ENCODE results near the gene SLC27A1. TPM values are rescaled to one million over a fixed set of nuclear protein-coding genes. Genes with fewer than 3 reads are reported as not detected.

The SLC27A1 gene
- total and polyA plus RNA-seq, 2 experiments from 2014 or later: 3.5 to 11.6 TPM

GRCh38 chr19:17460372-17461230 lies 9.7 kb upstream of the SLC27A1 start, which contains the start of gene NXNL1:
TSS of gene NXNL1 (minus strand) at chr19:17460926. CDS start at chr19:17460869, 57 bp downstream.
- no peak for ATAC-seq

DNA sequence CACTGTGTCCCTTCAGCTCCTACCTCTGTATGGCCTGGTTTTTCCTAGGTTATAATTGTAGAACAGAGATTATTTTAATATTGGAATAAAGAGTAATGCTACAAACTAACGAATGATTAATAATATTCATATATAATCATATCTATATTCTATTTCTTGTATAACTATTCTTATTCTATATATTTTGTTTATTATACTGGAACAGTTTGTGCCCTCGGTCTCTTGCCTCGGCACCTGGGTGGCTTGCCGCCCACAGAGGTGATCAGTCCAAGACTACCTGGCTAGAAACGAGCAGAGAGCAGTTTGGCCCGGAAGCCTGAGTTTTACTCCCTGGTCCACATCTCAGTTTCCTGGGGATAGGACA lies 3.9 kb upstream of the SLC27A1 start:
- Mint-ChIP-seq H3K4me1 (peaks cover 20% of the 10 kb centered on the region), H3K36me3 (ENCODE audit: low read depth) (no peaks in the 10 kb centered on the region; the same call in 2 of the 3 replicates), H3K27me3 (ENCODE audit: insufficient read depth, low read depth, poor library complexity) (peaks cover 12% of the 10 kb centered on the region), H3K9me3 (no peaks in the 10 kb centered on the region), H3K27ac (no peak overlapping the region), H3K4me3 (no peak overlapping the region)
- Histone ChIP-seq H3K27ac (ENCODE audit: low read depth) (no peak overlapping the region), H3K79me2 (replicated peaks; ENCODE audit: insufficient read depth) (no peaks in the 10 kb centered on the region), H3F3A (replicated peaks; ENCODE audit: low read depth) (0 out of 2 replicates have a peak, but pooled peaks cover 6% of the 10 kb centered on the region), H2AFZ (no peak overlapping the region), H3K36me3 (ENCODE audit: insufficient read depth) (no peaks in the 10 kb centered on the region), H3K27me3 (ENCODE audit: insufficient read depth) (peaks cover 20% of the 10 kb centered on the region), H3K4me3 (no peak overlapping the region), H3K4me2 (no peak overlapping the region), H3K4me1 (ENCODE audit: insufficient read depth) (peaks cover 12% of the 10 kb centered on the region), H4K20me1 (replicated peaks; ENCODE audit: insufficient read depth) (no peaks in the 10 kb centered on the region), H3K9me2 (ENCODE audit: insufficient read depth) (no peaks in the 10 kb centered on the region)
- DNase-seq (ENCODE audit: low spot score): no peak
- TF ChIP-seq EZH2phosphoT487 (IDR thresholded peaks at IDR 0.05; ENCODE audit: unreplicated experiment): no peak
- TF ChIP-seq, protein P1, sequence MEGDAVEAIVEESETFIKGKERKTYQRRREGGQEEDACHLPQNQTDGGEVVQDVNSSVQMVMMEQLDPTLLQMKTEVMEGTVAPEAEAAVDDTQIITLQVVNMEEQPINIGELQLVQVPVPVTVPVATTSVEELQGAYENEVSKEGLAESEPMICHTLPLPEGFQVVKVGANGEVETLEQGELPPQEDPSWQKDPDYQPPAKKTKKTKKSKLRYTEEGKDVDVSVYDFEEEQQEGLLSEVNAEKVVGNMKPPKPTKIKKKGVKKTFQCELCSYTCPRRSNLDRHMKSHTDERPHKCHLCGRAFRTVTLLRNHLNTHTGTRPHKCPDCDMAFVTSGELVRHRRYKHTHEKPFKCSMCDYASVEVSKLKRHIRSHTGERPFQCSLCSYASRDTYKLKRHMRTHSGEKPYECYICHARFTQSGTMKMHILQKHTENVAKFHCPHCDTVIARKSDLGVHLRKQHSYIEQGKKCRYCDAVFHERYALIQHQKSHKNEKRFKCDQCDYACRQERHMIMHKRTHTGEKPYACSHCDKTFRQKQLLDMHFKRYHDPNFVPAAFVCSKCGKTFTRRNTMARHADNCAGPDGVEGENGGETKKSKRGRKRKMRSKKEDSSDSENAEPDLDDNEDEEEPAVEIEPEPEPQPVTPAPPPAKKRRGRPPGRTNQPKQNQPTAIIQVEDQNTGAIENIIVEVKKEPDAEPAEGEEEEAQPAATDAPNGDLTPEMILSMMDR (conservative IDR thresholded peaks at IDR 0.05; ENCODE audit: low read depth in 2 of 2): no peak
- no peak for TF ChIP-seq EZH2 (IDR thresholded peaks at IDR 0.05; ENCODE audit: low read depth, unreplicated experiment)
- no peak for TF ChIP-seq CREB1 (CRISPR knock-in tag; IDR thresholded peaks at IDR 0.05; ENCODE audit: low read depth)
- no peak for TF ChIP-seq ZNF114 (CRISPR knock-in tag; IDR thresholded peaks at IDR 0.05)
- no peak for TF ChIP-seq STAT1 (IDR thresholded peaks at IDR 0.05; ENCODE audit: unreplicated experiment)
- ATAC-seq: no peak

More at GRCh38 chr19:17460372-17461230, 9.7 kb upstream of the SLC27A1 start, which contains the start of gene NXNL1:
- Histone ChIP-seq H3K4me1 (ENCODE audit: insufficient read depth) (no peaks in the 10 kb centered on the region), H3K27me3 (ENCODE audit: insufficient read depth) (peaks cover 24% of the 10 kb centered on the region), H3F3A (replicated peaks; ENCODE audit: low read depth) (no peaks in the 10 kb centered on the region), H3K4me3 (no peak within 1 kb of the TSS), H3K36me3 (ENCODE audit: insufficient read depth) (no peaks in the 10 kb centered on the region), H3K9me2 (ENCODE audit: insufficient read depth) (no peaks in the 10 kb centered on the region), H3K4me2 (no peak within 1 kb of the TSS), H3K79me2 (replicated peaks; ENCODE audit: insufficient read depth) (no peaks in the 10 kb centered on the region), H2AFZ (no peak within 1 kb of the TSS), H4K20me1 (replicated peaks; ENCODE audit: insufficient read depth) (no peaks in the 10 kb centered on the region), H3K27ac (ENCODE audit: low read depth) (no peak within 1 kb of the TSS)
- no peak for TF ChIP-seq EZH2phosphoT487 (IDR thresholded peaks at IDR 0.05; ENCODE audit: unreplicated experiment)
- DNase-seq (ENCODE audit: low spot score): no peak
- Mint-ChIP-seq H3K4me1 (no peaks in the 10 kb centered on the region), H3K27ac (no peak within 1 kb of the TSS), H3K36me3 (ENCODE audit: low read depth) (no peaks in the 10 kb centered on the region), H3K27me3 (ENCODE audit: insufficient read depth, low read depth, poor library complexity) (peaks cover 12% of the 10 kb centered on the region), H3K4me3 (no peak within 1 kb of the TSS), H3K9me3 (no peaks in the 10 kb centered on the region)
